ENCODE data around the gene KCNE3. TPM values are rescaled to one million over a fixed set of nuclear protein-coding genes. Genes with fewer than 3 reads are reported as not detected.

Gene KCNE3
- total RNA-seq, 1 experiment from 2014 or later = 106 TPM

DNA sequence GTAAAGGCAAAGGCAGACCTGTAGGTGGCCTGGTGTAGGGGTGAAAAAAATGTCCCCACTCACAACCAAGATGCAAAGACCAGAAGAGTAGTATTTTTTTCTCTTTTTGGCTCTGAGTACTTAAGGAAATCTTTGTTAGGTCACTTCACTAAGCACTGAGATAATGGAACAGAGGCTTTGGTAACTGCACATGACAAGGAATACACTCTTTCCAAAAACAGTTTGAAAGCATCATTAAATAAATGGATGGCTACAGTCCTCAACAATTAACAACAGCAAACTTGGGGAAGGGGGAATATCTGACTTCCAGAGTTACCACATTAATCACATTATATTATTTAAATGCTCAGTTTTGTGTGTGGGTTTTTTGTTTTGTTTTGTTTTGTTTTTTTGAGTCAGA is 42.2 kb downstream of the KCNE3 start:
- Histone ChIP-seq H3K4me3 (ENCODE audit: low read depth, low read length, poor library complexity, severe bottlenecking) (no peak overlapping the region), H3K9me3 (ENCODE audit: low read depth, low read length, poor library complexity, severe bottlenecking) (peaks cover 7% of the 10 kb centered on the region), H3K27me3 (replicated peaks; ENCODE audit: insufficient read depth, low read depth, low read length, poor library complexity) (no peaks in the 10 kb centered on the region), H3K36me3 (ENCODE audit: insufficient read depth, low read length, poor library complexity, severe bottlenecking) (no peaks in the 10 kb centered on the region), H3K27ac (ENCODE audit: low read depth, low read length, poor library complexity, severe bottlenecking) (no peak overlapping the region), H3K4me1 (ENCODE audit: insufficient read depth, low read length, poor library complexity, severe bottlenecking) (no peaks in the 10 kb centered on the region)
- POLR2A ChIA-PET (ENCODE audit: low non-redundant PET) = interaction anchor here (0.7 kb wide), 1 partner anchor 27 kb away, joined by 7 read pairs; the partner anchor contains the start of gene PGM2L1
- no peak for DNase-seq (ENCODE audit: low spot score)
- TF ChIP-seq EZH2 (IDR thresholded peaks at IDR 0.05; ENCODE audit: borderline replicate concordance, low read depth, low read length, poor library complexity, severe bottlenecking) (no peak), CTCF (conservative IDR thresholded peaks at IDR 0.05; ENCODE audit: low read depth, low read length) (no peak)
- CTCF ChIA-PET = no interaction called here
- intact Hi-C loops (cut with micrococcal nuclease; ENCODE audit: unreplicated experiment) = no loop called here
- BruUV-seq (replicated peaks) = no TSS peak

- H3K27ac ChIP-seq (ENCODE audit: low read depth, low read length, poor library complexity, severe bottlenecking) = peak overlapping the region; percentile 12
- no peak overlapping the region for H3K4me3 ChIP-seq (ENCODE audit: low read depth, low read length, poor library complexity, severe bottlenecking)
- DNase-seq (ENCODE audit: low spot score) = peak; percentile 91
- BruUV-seq (replicated peaks) = no TSS peak
- intact Hi-C loops (cut with micrococcal nuclease; ENCODE audit: unreplicated experiment) = no loop called here
- H3K36me3 ChIP-seq (ENCODE audit: insufficient read depth, low read length, poor library complexity, severe bottlenecking) = no peaks in the 10 kb centered on the region
- CTCF ChIA-PET = no interaction called here
- no peaks in the 10 kb centered on the region for H3K9me3 ChIP-seq (ENCODE audit: low read depth, low read length, poor library complexity, severe bottlenecking)
- TF ChIP-seq CTCF (conservative IDR thresholded peaks at IDR 0.05; ENCODE audit: low read depth, low read length) (no peak), EZH2 (IDR thresholded peaks at IDR 0.05; ENCODE audit: borderline replicate concordance, low read depth, low read length, poor library complexity, severe bottlenecking) (no peak)
- H3K4me1 ChIP-seq (ENCODE audit: insufficient read depth, low read length, poor library complexity, severe bottlenecking) = peaks cover 21% of the 10 kb centered on the region
- no peaks in the 10 kb centered on the region for H3K27me3 ChIP-seq (replicated peaks; ENCODE audit: insufficient read depth, low read depth, low read length, poor library complexity)
- POLR2A ChIA-PET (ENCODE audit: low non-redundant PET) = interaction anchor here (0.6 kb wide), 1 partner anchor 21 kb away, joined by 3 read pairs; no protein-coding TSS in a partner anchor
Measured at GRCh38 chr11:74418509-74418895, 48.8 kb downstream of the KCNE3 start.

GRCh38 chr11:74417860-74418508 is 49.4 kb downstream of the KCNE3 start:
- ChIA-PET POLR2A (ENCODE audit: low non-redundant PET) (interaction anchor here (0.6 kb wide), 1 partner anchor 21 kb away, joined by 3 read pairs; no protein-coding TSS in a partner anchor), CTCF (interaction anchor here (1.0 kb wide), 1 partner anchor 32 kb away, joined by 4 read pairs; no protein-coding TSS in a partner anchor)
- Histone ChIP-seq H3K9me3 (ENCODE audit: low read depth, low read length, poor library complexity, severe bottlenecking) (no peaks in the 10 kb centered on the region), H3K27me3 (replicated peaks; ENCODE audit: insufficient read depth, low read depth, low read length, poor library complexity) (no peaks in the 10 kb centered on the region), H3K4me3 (ENCODE audit: low read depth, low read length, poor library complexity, severe bottlenecking) (no peak overlapping the region), H3K27ac (ENCODE audit: low read depth, low read length, poor library complexity, severe bottlenecking) (no peak overlapping the region), H3K36me3 (ENCODE audit: insufficient read depth, low read length, poor library complexity, severe bottlenecking) (no peaks in the 10 kb centered on the region), H3K4me1 (ENCODE audit: insufficient read depth, low read length, poor library complexity, severe bottlenecking) (peaks cover 21% of the 10 kb centered on the region)
- TF ChIP-seq CTCF (conservative IDR thresholded peaks at IDR 0.05; ENCODE audit: low read depth, low read length) (no peak), EZH2 (IDR thresholded peaks at IDR 0.05; ENCODE audit: borderline replicate concordance, low read depth, low read length, poor library complexity, severe bottlenecking) (no peak)
- peak; percentile 33 for DNase-seq (ENCODE audit: low spot score)
- no TSS peak for BruUV-seq (replicated peaks)
- intact Hi-C loops (cut with micrococcal nuclease; ENCODE audit: unreplicated experiment) = no loop called here
